Liver (tissue), 3 donors: ENCODE data around the gene COBL.

ENCODE experiments used
- CTCF ChIP-seq: fragments of 150-350 bp; IDR thresholded peaks from 2 replicates; pipeline ENCODE4 v1.5.1; 2017; ENCODE audit warnings: improper control_type of control experiment, low read depth, low read length; ENCODE audit not compliant: missing input control
- EGR1 ChIP-seq, 2 donors: IDR thresholded peaks; 2 replicates each; pipeline ENCODE4 v1.6.1; 2016 to 2018; ENCODE audit warnings: antibody characterized with exemption in 2 of 2, low read depth in 2 of 2
- JUND ChIP-seq, 2 donors: IDR thresholded peaks; 2 replicates each; pipeline ENCODE4 v1.6.1; 2016; ENCODE audit warnings: antibody characterized with exemption in 2 of 2
- RAD21 ChIP-seq, 2 donors: IDR thresholded peaks; 2 replicates each; pipeline ENCODE4 v1.6.1; 2016; ENCODE audit warnings: antibody characterized with exemption in 2 of 2, mild to moderate bottlenecking in 2 of 2
- REST ChIP-seq: IDR thresholded peaks from 2 replicates; pipeline ENCODE4 v1.6.1; 2016; ENCODE audit warnings: antibody characterized with exemption, mild to moderate bottlenecking
- SP1 ChIP-seq: IDR thresholded peaks from 2 replicates; pipeline ENCODE4 v1.6.1; 2018; ENCODE audit warnings: antibody characterized with exemption, mild to moderate bottlenecking
- TAF1 ChIP-seq: conservative IDR thresholded peaks from 2 replicates; pipeline ENCODE4 v1.6.1; 2016; ENCODE audit warnings: antibody characterized with exemption, mild to moderate bottlenecking
- YY1 ChIP-seq: IDR thresholded peaks from 2 replicates; pipeline ENCODE4 v1.6.1; 2016; ENCODE audit warnings: antibody characterized with exemption, mild to moderate bottlenecking
- donor health status: healthy.
- donor health status: healthy.

DNA sequence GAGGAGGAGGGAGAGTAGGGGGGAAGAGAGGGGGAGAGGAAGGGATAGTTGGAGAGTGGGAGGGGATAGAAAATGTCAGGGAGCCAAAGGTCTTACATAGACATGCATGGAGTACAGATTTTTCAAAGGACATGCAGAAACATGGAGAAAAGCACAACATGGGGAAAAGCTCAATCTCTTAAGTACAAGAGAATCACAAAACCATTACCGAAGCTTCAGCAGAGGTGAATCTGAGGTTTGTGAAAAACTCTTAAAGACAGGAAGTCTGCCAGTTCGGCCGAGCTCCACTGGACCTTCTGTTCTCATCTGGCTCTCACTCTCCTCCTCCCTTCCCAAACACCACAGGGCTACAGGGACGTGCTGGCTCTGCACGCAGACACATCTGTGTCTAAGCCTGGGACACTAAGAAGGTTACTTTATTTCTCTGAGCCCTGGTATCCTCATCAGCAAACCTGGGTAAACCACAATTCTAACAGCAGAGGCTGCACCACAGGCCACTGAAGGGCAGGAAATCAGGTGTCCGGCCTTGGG is 133.9 kb downstream of the COBL start:
- TF ChIP-seq CTCF (no peak), SP1 (no peak), REST (no peak), EGR1 (IDR thresholded peaks at IDR 0.05; ENCODE audit: low read depth in 2 of 2) (no peak), RAD21 (IDR thresholded peaks at IDR 0.05) (no peak), YY1 (no peak), JUND (IDR thresholded peaks at IDR 0.05) (no peak), TAF1 (no peak)
